Germinal center (tissue), 1 donor: ENCODE measurements around the gene CSN3.

ENCODE experiments used
- DNase-seq: peaks from one replicate; pipeline ENCODE4 v3.0.0; 2012; ENCODE audit warnings: mixed read lengths, low spot score

CSN3 gene

GRCh38 chr4:70297576-70297975 is 55.2 kb downstream of the CSN3 start:
- DNase-seq, result no peak

- no peak for DNase-seq
Measured at GRCh38 chr4:70298051-70298450, 55.7 kb downstream of the CSN3 start.

- no peak for DNase-seq
Measured at GRCh38 chr4:70299643-70300042, 57.2 kb downstream of the CSN3 start.

GRCh38 chr4:70300215-70300614 is 57.8 kb downstream of the CSN3 start:
- DNase-seq, result no peak
